GM18508 (cell line): ENCODE measurements around the gene FAM210A.
"Not testable (repeated sequence)": the region's sequence is repeated elsewhere in the genome, so short reads cannot be mapped to it uniquely, and the experiment has no call there.

ENCODE experiments used
- ATAC-seq: cut with Tn5 transposase; IDR thresholded peaks from one replicate; pipeline ENCODE4 v1.9.1; 2021; ENCODE audit warnings: moderate number of reproducible peaks; ENCODE audit not compliant: insufficient read depth, unreplicated experiment

FAM210A gene

GRCh38 chr18:13710414-13710831 is 15.9 kb downstream of the FAM210A start:
- ATAC-seq = no peak

GRCh38 chr18:13703899-13704298 is 22.5 kb downstream of the FAM210A start:
- ATAC-seq = no peak

- no peak for ATAC-seq
Measured at GRCh38 chr18:13700153-13700552, 26.2 kb downstream of the FAM210A start.

- no peak for ATAC-seq
Measured at GRCh38 chr18:13696961-13697360, 29.4 kb downstream of the FAM210A start.

GRCh38 chr18:13695337-13695736 is 31.0 kb downstream of the FAM210A start:
- not testable (repeated sequence) for ATAC-seq

GRCh38 chr18:13690060-13690459 is 36.3 kb downstream of the FAM210A start:
- ATAC-seq = not testable (repeated sequence)

GRCh38 chr18:13688191-13689136 is 37.9 kb downstream of the FAM210A start:
- ATAC-seq = no peak

- no peak for ATAC-seq
Measured at GRCh38 chr18:13684546-13684945, 41.8 kb downstream of the FAM210A start.

- no peak for ATAC-seq
Measured at GRCh38 chr18:13681701-13682100, 44.7 kb downstream of the FAM210A start.

GRCh38 chr18:13680612-13681011 is 45.7 kb downstream of the FAM210A start:
- ATAC-seq = no peak

- not testable (repeated sequence) for ATAC-seq
Measured at GRCh38 chr18:13677350-13677749, 49.0 kb downstream of the FAM210A start.

- ATAC-seq = no peak
Measured at GRCh38 chr18:13676471-13676870, 49.9 kb downstream of the FAM210A start.

- no peak for ATAC-seq
Measured at GRCh38 chr18:13672657-13673056, 53.7 kb downstream of the FAM210A start.

- no peak for ATAC-seq
Measured at GRCh38 chr18:13661779-13662256, 64.5 kb downstream of the FAM210A start.

- no peak for ATAC-seq
Measured at GRCh38 chr18:13661051-13661778, 65.1 kb downstream of the FAM210A start.

GRCh38 chr18:13660510-13660909 is 65.8 kb downstream of the FAM210A start:
- no peak for ATAC-seq

- ATAC-seq = no peak
Measured at GRCh38 chr18:13658436-13659204, 67.7 kb downstream of the FAM210A start.

- ATAC-seq = no peak
Measured at GRCh38 chr18:13657974-13658373, 68.4 kb downstream of the FAM210A start.

GRCh38 chr18:13653746-13654433 is 72.5 kb downstream of the FAM210A start:
- no peak for ATAC-seq
